HG03439 (cell line): ENCODE measurements around the gene DNAJC30.

Source experiments
- ATAC-seq: cut with Tn5 transposase; IDR thresholded peaks from one replicate; pipeline ENCODE4 v1.9.1; 2021; ENCODE audit warnings: mild to moderate bottlenecking, moderate library complexity; ENCODE audit not compliant: unreplicated experiment

Gene DNAJC30

GRCh38 chr7:73708961-73709549, 25.8 kb upstream of the DNAJC30 start:
- no peak for ATAC-seq

DNA sequence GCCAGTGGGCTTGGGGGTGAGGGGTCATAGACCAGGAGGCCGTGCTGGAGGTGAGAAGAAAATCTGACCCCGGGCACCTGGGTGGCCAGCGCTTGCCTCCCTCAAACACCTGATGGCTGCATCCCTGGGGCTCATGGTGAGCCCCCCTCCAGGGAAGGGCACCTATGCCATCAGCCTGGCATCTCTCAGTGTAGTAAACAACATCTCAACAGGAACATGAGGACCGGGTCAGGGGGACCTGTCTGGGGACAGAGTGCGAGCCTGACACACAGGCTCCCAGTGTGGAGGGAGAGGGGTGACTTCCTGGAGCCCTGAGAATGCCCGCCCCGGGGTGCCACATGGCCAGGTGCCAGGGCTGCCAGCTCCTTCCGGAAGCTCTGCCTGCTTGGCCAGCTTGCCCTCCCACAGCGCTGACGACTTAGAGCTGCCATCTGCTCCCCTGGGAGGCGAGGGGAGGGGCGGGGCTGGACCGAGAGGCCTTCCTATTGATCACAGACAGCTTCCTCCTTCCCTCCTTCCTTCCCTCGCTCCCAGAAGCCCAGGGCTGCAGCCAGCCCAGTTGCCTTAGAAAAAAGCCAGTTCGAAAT, 23.9 kb upstream of the DNAJC30 start:
- no peak for ATAC-seq

DNA sequence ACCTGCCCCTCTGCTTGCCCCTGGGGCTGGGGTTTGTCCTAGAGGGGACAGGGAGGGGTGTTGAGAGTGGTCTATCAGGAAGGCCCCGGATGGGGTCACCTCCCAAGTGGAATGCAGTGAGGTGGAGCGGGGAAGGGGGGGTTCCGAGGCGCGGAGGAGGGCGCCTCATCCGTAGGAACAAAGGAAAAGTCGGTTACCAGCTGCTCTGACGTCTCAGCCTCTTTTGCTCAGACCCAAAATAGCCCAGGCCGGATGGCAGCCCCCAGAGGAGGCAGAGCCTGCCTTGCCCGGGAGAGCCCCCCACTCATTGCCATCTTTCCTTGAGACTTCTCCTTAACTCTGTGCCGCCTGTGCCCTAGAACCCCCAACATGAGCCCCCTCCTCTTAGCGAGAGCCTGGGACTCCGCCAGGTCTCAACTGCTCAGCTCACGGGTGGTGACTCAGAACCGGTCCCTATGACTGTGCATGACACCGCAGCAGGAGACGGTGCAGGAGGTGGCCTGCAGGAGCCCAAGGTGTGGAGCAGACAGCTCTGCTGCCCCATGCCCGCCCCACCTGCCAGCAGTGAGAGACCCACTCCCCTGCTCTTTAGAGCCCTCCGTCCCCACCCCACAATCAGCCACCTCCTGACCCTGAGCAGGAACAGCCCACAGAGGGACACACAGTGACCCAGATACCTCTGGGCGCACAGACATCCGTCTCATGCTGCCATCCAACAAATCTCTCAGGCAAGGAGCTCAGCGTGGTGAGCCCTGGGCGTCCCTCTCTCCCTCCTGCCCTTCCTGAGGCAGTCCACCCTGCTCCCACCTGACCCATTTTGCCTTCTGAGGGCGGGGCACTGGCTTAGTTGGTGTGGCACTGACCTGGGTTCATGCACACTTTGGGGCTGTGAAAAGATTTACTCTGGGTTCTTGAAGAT, 23.1 kb upstream of the DNAJC30 start:
- ATAC-seq: no peak

GRCh38 chr7:73705551-73705920, 22.3 kb upstream of the DNAJC30 start:
- ATAC-seq: no peak

DNA sequence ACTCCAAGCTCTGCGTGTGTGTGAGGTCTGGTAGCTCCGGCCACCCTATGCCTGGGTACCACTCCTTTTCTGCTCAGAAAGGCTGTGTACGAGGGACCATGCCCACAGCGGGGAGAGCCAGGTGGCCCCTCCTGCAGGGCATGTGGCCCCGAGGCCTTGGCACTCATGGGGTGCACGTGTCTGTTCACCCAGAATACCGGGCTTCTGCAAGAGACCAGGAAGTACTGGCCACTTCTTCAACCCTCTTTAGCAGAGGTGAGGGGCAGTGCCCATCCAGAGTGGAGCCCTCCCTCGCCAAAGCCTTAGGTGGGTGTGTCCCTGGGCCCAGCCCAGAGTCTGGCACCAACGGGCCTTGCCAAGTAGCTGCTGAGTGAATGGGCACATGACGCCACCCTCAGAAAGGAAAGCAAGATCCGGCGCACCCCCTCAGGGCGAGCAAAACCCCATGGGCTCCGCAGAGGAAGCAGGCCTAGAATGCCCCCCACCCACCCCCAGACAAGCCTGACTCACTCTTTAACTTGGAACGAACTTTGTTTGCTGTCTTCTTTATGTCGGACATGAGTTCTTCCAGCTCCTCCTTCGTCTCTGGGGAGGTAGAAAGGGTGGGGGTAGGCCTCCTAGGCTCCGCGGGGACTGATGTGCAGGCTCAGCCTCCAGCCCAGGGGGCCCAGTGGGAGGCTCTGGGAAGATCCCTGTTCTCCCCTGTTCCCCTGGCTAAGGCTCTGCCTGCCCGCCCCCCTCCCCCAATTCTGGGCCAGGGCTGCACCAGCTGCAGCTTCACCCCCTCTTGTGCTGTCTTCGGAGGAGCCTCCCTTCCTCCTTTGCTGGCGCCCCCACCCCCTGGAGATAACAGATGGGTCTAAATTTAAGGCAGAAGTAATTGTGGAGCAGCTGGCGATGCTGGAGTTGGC, 21.6 kb upstream of the DNAJC30 start:
- ATAC-seq: no peak

GRCh38 chr7:73703757-73704639, 20.7 kb upstream of the DNAJC30 start:
- ATAC-seq: no peak

GRCh38 chr7:73703225-73703624, 20.0 kb upstream of the DNAJC30 start:
- no peak for ATAC-seq

- no peak for ATAC-seq
Observed at GRCh38 chr7:73702665-73703064, 19.4 kb upstream of the DNAJC30 start.

DNA sequence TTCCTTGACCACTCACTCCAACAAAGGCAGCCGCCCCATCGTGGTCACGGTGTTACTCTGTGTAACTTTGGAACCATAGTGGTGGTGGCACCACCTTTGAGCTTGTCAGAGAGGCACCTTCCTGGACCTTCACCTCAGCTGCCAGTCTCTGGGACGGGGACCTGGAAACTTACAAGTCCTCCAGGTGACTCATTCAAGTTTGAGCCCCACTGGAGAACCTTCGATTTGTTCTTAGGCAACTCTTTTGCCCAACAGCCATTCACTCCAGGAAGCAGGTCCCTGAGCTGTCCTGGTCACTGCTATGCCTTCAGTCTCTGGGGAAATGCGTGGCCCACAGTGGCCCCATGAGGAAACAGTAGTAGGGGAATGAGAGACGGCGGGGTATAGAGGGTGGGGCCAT, 19.0 kb upstream of the DNAJC30 start:
- ATAC-seq: no peak

GRCh38 chr7:73701357-73701995, 18.2 kb upstream of the DNAJC30 start:
- ATAC-seq: no peak

DNA sequence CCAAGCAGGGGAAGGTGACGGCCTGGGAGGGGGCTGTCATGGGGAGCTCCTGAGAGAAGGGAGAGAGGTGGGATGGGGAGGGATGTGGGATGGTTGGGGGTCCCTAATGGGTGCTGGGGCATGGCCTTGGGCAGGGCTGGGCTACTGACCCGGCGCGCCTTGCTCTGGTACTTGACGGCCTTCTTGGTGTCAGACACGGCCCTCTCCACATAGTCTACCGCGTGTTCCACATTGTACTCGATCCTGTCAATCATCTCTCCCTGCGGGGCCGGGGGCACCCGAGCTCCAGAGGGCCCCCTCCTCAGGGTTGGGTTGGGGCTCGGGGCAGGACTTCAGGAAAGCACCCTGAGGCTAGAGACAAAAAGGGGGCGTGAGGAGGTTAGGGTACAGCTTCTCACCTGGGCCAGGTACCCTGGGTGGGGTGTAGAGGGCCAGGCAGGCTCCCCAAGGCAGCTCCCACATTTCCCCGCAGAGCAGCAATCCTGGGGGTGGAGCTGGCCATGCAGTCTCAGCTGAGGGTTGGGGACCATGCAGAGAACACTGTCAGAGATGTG, 17.4 kb upstream of the DNAJC30 start:
- no peak for ATAC-seq

DNA sequence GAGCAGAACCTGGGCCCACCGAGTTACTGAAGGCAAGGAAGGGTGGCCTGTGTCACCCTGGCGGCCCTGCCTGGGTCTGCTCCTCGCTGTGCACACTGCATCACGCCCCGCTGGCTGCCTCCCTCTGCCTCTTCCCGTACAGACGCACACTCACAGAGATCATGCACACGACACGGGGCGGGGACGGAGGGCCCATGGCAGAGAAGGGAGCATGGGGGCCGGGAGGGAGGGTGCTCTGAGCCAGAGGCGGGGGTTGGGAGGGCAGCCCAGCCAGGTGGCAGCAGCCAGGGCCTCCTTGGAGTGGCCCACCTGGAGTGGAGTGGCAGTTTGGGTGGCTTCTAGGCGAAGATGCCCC, 16.8 kb upstream of the DNAJC30 start:
- ATAC-seq: no peak

DNA sequence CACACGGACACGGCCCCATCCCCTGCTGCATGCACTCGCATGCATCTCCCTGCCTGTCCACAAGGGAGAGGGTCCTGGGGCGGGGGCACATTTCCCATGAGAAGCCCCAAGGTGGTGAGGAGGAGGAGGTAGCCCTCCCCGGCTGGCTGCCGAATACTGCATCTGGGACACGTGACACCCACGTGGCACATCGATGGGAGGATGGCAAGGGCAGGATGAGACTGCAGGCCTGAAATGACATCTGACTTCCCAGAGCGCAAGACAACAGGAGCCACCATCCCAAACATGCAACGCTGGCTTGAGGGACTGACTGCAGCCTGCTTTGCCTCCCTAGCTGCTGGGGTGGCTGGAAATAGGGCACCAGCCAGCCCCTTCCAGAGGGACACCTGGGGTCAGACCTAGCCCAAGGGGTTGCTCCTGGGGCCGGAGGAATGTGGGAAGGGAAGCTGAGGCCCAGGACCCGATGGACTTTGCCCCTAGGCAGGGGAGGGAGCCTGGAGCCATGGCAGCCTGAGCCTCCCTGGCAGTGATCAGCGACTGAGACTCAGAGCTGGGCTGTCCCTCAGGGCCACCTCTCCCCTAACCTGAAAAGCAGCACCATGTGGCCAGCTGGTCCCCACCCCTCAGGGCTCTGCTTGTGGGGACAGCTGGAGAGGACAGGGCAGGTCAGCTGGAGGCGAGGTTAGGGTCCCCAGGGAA, 16.3 kb upstream of the DNAJC30 start:
- ATAC-seq: no peak

DNA sequence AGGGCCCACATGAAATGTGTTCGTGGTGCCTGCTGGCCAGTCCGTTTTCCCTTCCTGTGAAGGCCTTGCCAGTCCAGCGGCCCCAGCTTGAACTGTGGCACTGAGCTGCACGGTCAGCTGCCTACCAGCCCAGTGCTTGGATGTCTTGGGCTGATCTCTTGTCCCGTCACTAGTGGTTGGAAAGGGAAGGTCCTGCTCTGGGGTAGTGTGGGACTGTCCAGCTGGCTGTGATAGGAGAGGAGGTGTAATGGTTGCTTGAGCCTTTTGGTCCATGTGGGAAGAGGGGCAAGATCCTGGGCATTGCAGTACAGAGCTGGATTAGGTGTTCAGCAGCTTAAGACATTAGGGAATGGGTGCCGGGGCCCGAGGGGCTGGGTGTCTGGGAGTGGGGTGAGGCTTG, 15.2 kb upstream of the DNAJC30 start:
- no peak for ATAC-seq

DNA sequence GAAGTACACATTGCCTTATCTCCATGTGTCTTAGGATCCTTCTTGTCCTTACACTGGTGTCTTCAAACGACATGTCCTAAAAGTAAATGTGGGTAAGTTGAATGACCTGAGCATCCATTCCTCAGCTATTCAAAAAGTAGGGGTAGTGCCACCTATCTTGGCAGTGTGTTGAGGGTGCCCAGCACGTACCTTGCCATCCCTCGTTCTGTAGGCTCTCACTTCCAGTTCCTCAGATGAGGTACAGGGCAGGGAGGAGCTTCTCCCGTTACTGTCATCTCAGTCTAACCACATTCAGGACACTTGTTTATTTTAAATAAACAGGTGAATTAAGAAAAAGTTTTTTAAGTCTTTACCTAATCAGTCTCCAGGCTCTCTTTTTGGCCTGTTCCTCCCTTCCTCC, 13.1 kb upstream of the DNAJC30 start:
- no peak for ATAC-seq

- no peak for ATAC-seq
Observed at GRCh38 chr7:73690646-73691045, 7.4 kb upstream of the DNAJC30 start.

GRCh38 chr7:73688288-73688687, 5.0 kb upstream of the DNAJC30 start:
- no peak for ATAC-seq

GRCh38 chr7:73685311-73685710, 2.1 kb upstream of the DNAJC30 start:
- ATAC-seq: no peak
